ENCODE measurements around the gene MAGED4B.
"Not testable (repeated sequence)": the region's sequence is repeated elsewhere in the genome, so short reads cannot be mapped to it uniquely, and the experiment has no call there.

MAGED4B gene, protein sequence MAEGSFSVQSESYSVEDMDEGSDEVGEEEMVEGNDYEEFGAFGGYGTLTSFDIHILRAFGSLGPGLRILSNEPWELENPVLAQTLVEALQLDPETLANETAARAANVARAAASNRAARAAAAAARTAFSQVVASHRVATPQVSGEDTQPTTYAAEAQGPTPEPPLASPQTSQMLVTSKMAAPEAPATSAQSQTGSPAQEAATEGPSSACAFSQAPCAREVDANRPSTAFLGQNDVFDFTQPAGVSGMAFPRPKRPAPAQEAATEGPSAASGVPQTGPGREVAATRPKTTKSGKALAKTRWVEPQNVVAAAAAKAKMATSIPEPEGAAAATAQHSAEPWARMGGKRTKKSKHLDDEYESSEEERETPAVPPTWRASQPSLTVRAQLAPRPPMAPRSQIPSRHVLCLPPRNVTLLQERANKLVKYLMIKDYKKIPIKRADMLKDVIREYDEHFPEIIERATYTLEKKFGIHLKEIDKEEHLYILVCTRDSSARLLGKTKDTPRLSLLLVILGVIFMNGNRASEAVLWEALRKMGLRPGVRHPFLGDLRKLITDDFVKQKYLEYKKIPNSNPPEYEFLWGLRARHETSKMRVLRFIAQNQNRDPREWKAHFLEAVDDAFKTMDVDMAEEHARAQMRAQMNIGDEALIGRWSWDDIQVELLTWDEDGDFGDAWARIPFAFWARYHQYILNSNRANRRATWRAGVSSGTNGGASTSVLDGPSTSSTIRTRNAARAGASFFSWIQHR

DNA sequence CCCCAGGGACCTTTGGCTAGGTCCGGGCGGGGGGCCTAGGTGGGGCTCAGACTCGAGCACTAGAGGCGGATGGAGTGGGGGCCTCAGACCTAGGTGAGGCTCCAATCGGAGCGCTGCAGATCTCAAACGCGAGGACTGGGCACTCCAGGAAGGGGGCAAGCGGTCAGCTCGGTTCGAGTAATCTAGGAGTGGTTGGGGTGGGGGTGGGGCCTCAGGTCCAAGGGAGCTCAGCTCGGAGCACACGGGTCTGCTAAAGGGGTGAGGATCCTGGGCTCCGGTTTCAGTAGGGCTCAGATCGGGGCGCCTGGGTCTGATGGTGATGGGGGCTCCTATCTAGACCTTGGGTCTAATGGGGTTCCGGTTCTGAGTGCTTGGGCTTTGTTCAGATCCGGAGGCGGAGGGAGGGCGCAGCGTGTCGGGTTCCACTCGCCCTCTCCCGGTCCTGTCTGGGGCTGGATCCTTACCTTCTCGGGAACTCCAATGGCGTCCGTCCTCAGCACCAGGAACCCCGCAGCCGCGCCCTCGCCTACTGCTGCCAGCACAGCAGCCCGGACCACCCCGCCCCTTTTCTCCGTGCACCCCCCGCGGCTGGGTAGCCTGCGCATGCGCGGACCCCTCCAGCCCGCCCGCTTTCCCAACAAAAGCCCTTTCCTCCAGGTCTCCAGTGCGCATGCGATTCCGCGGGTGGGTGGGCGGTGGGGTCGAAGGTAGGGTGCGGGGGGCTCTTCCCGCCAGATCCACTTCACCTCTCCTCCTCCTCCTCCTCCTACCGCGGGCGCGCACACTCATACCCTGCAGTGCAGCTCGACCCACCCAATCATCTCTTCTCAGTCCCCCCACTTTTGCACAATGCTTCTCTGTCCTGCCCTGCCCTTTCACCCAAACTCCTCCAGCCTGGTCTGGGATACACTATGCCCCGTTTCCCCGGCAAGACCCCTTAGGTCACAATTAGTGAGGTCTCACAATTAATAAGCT, at the start of gene MAGED4B:
Gene MAGED4B, minus strand, starts transcription at position 518 of the 975 bp plus-strand sequence. CDS start 1,011 bp downstream, outside the sequence.
- not testable (repeated sequence) for FAIRE-seq

GRCh38 chrX:52118262-52118661, 49.3 kb upstream of the MAGED4B start:
- FAIRE-seq, result no peak

DNA sequence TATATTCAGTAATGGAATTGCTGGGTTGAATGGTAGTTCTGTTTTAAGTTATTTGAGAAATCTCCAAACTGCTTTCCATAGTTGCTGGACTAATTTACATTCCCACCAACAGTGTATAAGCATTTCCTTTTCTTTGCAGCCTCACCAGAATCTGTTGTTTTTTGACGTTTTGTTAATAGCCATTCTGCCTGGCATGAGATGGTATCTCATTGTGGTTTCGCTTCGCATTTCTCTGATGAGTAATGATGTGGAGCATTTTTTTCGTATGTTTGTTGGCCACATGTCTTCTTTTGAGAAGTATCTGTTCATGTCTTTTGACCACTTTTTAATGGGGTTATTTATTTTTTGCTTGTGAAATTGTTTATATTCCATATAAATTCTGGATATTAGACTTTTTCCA, 13.6 kb upstream of the MAGED4B start:
- FAIRE-seq, result no peak

DNA sequence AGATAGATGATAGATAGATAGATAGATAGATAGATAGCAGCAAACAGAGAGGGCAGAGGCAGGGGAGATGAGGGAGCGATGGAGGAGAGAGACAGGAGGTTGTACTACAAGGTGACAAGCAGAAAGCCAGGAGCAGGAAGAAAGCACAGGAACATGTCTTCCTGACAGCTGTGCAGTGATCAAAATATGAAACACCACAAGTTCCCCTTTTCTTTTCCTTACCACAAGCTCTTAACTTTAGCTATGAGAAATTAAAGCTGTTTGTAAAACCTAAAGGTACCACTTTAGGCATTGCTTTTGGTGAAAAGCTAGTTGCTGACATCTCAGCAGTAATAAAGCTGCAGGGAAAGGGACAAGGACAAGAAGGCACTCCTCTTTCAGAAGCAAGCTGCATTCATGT, 9.1 kb upstream of the MAGED4B start:
- no peak for FAIRE-seq

DNA sequence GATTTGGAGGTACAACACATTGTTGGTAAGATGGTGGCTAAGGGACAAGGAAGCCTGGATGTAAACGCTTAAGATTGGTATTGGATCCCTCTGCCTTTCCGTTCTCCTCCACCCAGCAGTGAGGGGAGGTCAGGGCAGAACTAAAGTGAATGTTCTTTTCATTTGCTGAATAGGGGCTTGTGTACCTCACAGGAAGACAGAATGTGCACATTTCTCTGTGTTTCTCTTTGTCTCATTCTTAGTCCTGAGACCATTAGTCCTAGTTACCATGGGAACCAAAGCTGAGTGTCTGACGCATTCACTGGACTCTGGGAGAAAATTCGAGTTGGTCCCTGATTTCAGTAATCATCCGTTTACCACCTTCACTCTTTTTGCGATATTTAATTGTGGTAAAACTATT, 26.7 kb downstream of the MAGED4B start:
- not testable (repeated sequence) for FAIRE-seq

DNA sequence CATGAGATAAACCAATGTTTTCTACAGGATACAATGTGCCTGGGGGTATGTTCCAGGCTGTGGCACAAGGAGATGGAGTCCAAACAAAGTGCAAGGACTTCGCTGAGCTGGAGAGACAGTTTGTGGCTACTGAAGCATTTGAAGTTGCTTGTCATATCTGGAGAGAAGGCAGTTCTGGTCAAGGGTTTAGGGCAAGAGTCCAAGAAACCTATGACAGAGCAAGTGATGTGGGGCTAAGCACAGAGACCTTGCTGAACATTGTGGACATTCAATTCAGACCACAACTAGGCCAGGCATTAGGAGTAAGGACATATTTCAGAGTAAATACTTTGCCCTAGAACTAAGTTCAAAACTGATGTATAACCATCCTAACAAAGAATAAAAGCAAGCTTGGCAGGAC, 34.8 kb downstream of the MAGED4B start:
- FAIRE-seq, result no peak

DNA sequence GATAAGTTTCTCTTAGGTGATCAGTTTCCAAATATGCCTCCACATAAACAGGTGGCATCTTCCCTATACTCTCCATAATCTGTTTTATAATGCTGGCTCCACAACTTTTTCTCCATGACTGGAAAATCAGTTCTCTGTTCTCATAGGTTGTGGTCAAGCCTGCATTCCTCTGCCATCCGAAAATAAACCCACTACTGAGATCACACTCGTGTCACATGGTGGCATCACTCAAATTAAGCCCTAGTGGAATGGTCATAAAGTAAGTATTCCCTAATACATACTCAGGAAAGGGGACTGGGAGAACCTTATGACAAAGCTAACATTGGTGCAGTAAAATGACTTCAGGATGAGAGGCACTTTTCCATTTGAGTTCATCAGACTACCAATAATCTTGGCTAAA, 37.6 kb downstream of the MAGED4B start:
- FAIRE-seq, result no peak

GRCh38 chrX:52015794-52016193, 53.2 kb downstream of the MAGED4B start:
- FAIRE-seq, result no peak
